Stimulated activated CD4-positive, alpha-beta T cell treated with anti-CD3 and anti-CD28 coated beads, Interleukin-2, amount 100 ng/mL, for 24 hours (primary cell): ENCODE measurements around the gene MFSD1.

Source experiments
- DNase-seq, 2 donors: peaks; one replicate each; pipeline ENCODE4 v3.0.0-alpha.2; 2020

The MFSD1 gene

GRCh38 chr3:158820521-158820920 is 18.7 kb downstream of the MFSD1 start:
- DNase-seq: no peak

DNA sequence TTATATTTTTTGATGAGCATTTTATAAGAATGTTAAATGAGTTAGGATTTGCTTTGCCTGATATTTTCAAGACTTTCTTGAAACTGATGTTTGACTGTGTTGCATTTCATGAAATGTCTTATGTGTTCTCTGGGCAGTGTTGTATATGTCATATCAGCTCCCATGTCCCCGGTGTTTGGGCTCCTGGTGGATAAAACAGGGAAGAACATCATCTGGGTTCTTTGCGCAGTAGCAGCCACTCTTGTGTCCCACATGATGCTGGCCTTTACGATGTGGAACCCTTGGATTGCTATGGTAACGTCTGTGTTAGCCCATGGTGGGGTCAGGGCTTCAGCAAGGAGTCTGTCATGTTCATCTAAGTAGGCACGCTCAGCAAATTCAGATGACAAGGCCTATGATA is 20.0 kb downstream of the MFSD1 start:
- DNase-seq: no peak

- DNase-seq: no peak
These were observed 21.6 kb downstream of the MFSD1 start for GRCh38 chr3:158823426-158823825.

GRCh38 chr3:158827773-158828172 is 25.9 kb downstream of the MFSD1 start:
- no peak for DNase-seq

- no peak for DNase-seq
These were observed 28.5 kb downstream of the MFSD1 start for GRCh38 chr3:158830391-158830790.

DNA sequence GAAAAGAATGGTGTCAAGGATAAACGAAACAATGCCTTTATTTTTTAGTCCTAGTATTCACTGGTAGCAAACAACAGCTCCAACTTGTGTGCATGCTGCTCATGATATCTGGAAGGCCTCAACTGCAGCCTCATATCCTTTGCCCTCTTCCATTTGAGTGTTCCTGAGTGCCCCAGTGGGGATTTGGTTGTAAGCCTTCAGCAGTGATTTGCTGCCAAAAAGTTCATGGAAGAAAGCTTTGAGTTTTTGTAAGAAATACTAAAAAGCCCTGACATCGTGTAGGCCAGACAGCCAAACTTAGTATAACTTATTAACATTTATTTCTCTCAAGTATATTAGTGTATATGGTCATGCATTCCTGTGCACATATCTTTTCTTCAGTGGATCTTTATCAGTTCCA is 30.0 kb downstream of the MFSD1 start:
- DNase-seq: no peak

DNA sequence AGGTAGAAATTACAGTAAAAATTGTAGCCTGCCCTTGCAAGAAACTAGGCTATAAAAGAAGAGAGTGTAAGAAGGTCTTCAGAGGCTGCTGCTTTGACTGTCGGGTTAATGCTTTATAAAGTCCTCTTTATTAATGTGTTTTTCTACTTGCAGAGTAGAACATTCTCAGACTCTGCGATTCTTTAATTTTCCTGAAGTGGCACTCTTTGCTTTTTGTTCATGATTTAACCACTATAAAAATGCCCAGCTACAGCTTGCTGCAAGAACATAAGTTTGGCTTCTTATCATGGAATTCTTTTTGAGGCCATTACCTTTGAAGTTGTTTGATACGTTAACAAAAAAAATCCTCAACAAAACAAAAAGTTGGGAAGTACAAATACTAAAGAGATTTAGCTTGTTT is 33.8 kb downstream of the MFSD1 start:
- DNase-seq: no peak

DNA sequence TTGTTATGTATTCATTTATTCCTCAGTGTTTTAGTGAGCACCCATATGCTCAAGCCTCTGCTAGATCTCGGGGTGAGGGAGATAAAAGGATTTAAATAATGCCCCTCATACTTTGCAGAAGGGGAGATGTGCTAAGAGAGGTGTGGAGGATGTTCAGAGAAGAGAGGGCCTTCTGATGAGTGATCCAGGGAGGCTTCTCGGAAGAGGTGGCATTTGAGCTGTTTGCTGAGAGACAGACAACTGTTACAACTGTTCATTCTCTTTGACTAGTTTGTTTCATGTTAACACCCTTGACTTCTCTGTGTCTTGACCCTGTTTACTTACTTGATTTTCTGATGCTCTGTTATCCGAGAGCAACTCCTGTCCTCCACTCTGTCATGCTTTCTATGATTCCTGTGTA is 34.5 kb downstream of the MFSD1 start:
- no peak for DNase-seq

DNA sequence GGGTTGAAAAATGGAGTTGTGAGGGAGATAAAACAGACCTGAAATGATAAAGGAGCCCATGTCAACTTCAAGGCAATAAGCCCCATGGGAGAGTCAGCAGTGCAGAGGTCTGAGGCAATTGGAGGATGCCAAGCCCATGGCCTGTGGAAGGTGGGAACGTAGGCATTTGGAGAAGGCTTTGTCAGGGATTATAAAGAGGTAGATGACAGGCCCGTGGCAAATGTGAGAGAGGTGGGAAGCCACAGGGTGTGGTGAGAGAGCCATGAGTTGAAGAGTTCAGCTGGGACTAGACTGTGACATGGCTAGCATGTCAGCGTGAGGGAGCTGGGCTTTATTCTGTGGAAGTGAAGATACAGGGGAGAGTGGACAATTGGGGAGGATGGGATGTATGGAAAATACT is 35.4 kb downstream of the MFSD1 start:
- no peak for DNase-seq

GRCh38 chr3:158839966-158840365 is 38.1 kb downstream of the MFSD1 start:
- DNase-seq: no peak

- no peak for DNase-seq
These were observed 39.5 kb downstream of the MFSD1 start for GRCh38 chr3:158841387-158841786.

DNA sequence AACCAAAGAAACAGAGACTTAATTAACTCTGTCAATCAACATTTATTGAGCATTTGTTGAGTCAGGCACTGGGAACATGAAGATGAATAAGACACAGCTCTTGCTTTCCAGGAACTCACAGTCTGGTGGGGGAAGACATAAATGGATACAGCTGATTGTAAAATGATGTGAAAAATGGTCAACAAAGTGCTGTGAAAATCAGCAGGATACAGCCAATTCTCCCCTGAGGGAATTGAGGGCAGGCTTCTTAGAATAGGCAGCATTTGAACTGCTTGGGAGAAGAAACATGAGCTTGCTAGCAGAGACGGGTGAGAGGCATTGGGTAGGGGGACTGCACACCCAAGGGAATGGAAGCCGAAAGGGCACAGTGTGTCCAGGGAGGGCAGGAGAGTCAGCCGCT is 41.1 kb downstream of the MFSD1 start:
- DNase-seq: no peak

- DNase-seq: peak in 1 of 2 donors; percentile 14
These were observed 44.0 kb downstream of the MFSD1 start for GRCh38 chr3:158845765-158846350.

GRCh38 chr3:158846803-158847451 is 45.1 kb downstream of the MFSD1 start:
- DNase-seq: no peak

DNA sequence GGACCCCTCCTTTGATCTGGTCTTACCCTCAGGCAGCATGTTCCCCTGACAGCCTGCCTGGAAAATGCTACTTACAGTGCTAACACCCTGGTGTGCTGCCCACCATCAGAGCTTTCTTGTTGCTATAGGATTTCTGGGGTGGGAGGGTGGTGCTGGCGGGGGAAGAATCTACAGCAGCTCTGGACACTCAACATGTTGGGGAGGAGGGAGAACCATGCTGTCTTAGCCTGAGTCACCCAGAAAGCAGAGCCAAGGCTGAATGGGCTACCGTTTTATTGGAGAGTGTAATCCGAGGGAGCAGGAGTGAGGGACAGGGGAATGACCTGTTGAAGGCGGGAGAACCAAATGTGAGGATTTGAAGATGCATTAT is 45.6 kb downstream of the MFSD1 start:
- DNase-seq: no peak

DNA sequence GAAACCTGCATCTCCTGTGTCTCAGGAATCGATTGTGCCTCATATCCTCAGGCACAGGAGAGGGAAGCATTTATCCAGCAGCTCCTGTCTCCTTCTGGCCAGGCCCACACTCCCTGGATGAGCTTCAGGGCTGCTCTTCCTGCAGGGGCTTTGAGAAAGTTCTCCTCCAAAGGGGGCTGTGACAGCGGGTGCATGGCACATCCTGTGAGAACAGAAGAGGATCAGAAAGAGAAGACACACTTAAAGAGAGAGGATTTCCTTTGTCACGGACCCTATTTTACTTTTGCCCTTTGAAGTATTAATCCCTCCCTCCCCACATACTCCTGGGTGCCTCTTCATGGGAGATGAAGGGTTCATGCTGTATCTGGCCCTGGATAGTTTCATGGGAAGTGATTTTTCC is 46.0 kb downstream of the MFSD1 start:
- no peak for DNase-seq

GRCh38 chr3:158849757-158850156 is 47.9 kb downstream of the MFSD1 start:
- no peak for DNase-seq

DNA sequence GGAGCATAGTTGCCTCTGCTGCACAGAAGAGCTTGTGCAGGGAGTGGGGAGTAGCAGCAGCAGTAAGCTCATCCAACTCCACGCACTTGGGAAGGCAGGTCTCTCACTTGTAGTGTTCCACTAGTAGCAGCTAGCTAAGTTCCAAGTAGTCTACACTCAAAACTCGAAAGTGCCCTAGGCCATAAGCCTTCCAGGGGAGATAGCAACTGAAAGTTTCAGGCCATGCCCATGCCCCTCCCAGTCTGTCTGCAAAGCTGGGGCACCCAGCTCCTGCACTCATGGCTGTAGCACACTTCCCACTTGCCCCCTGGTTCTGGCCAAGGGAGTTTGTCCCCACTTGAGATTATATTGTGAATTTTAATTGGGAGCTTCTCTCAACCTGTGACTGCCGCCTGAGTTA is 57.5 kb downstream of the MFSD1 start:
- DNase-seq: no peak

DNA sequence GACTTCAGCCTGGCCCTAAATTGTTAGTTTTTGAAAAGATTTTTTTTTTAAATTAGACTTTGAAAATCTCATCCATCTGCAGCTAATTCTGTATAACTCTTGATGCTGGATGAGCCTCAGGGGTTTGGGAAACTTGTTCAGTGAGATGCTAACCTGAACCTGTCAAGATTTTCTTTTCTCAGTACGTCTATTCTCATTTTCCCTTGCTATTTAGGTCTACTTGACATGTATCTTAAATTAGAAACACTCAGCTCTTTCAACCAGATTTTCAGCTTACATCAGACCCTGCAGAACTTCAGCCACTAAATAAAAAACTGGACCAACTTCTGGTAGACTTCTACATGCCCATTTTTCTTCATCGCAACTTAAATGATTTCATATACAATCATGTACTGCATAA is 61.4 kb downstream of the MFSD1 start:
- DNase-seq: no peak

DNA sequence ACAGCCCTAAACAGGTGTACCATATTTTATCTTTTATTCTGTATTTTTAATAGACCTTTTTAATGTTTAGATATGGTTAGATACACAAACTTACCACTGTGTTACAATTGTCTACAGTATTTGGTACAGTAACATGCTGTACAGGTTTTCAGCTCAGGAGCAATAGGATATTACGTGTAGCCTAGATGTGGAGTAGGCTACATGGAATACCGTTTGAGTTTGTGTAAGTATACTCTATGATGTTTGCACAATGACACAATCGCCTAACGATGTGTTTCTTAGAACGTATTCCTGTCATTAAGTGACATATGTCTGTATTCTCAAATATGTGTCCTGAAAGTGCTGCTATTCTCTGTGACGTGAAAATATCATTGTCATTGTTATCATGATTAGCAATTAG is 62.6 kb downstream of the MFSD1 start:
- DNase-seq: no peak

DNA sequence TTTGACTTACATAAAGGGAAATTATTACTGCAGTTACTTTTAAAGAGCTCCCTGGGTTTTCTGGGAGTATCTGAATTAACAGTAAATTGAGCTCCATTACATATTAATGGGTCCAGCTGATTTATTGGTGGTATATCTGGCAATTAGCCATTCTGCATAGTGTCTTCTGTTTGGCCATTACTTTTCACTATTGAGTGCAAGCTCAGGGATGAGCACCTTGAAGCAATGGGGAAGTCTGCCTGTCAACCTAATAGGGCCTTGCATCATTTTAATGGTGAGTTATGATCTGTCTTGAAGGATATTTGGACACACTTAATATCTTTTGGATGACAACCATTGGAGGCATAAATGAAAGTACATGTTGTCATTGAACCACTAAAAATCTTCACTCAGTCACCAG is 73.8 kb downstream of the MFSD1 start:
- DNase-seq: no peak
